Measurements from ENCODE around the gene TMEM88. TPM values are rescaled to one million over a fixed set of nuclear protein-coding genes. Genes with fewer than 3 reads are reported as not detected.

Gene TMEM88
- total RNA-seq, 6 donors from 2014 or later = 1.6 to 16.1 (median 9.3) TPM; not detected in 1

DNA sequence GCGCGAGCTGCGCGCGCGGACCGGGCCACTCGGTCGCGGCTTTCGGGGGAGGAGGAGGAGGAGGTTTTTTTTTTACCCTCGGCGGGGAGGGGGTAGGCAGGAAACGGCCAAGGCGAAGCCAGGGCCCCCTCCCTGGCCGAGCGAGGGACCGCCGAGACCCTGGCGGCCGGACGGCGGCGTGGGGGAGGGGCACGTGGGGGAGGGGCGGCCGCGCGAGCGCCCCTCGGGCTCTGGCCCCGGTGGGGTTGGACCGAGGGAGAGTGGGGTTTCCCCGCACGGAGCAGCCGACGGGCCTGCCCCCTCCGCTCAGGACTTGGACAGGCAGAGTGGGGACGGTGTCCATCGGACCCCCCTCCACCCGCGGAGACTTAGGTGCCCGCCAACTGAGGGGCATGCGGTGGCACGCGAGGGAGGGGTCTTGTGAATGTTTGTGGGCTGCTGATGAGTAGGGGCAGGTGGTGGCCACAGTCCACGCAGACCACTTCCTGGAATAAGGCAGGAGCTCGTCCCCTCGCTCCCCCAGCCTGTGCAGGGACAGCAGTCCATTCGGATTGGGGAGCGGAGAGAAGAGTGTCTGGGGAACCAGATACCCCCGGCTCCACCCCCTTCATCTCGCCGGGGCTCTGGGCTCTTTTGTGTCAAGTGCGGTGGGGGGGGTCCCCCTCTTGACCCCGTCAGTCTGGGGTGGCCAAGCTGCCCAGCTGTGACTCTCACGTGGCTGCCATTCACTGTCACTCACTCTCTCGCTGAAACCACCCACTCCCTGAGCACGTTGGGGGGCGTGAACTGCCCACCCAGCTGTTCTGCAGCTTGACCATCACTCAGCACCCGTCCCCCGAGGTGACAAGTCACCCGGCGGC is 30.7 kb downstream of the TMEM88 start:
- Histone ChIP-seq H3K36me3 (peaks cover 0 to 18% (median under 1%) of the 10 kb centered on the region in 4 donors), H3K4me3 (peak overlapping the region; percentile 62 to 96 (median 78)), H3K27me3 (no peaks in the 10 kb centered on the region), H3K4me1 (peaks cover 56 to 68% (median 62%) of the 10 kb centered on the region in 4 donors), H3K27ac (peak overlapping the region; percentile 89 to 96 (median 92)), H3K9me3 (no peaks in the 10 kb centered on the region)
- TF ChIP-seq, protein P1, sequence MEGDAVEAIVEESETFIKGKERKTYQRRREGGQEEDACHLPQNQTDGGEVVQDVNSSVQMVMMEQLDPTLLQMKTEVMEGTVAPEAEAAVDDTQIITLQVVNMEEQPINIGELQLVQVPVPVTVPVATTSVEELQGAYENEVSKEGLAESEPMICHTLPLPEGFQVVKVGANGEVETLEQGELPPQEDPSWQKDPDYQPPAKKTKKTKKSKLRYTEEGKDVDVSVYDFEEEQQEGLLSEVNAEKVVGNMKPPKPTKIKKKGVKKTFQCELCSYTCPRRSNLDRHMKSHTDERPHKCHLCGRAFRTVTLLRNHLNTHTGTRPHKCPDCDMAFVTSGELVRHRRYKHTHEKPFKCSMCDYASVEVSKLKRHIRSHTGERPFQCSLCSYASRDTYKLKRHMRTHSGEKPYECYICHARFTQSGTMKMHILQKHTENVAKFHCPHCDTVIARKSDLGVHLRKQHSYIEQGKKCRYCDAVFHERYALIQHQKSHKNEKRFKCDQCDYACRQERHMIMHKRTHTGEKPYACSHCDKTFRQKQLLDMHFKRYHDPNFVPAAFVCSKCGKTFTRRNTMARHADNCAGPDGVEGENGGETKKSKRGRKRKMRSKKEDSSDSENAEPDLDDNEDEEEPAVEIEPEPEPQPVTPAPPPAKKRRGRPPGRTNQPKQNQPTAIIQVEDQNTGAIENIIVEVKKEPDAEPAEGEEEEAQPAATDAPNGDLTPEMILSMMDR (IDR thresholded peaks at IDR 0.05) = no peak
- peak in 2 of 4 donors; percentile 32 to 65 for TF ChIP-seq POLR2A (IDR thresholded peaks at IDR 0.05)
- TF ChIP-seq POLR2AphosphoS5 (IDR thresholded peaks at IDR 0.05) = peak; percentile 33 to 54
- TF ChIP-seq EP300 (IDR thresholded peaks at IDR 0.05) = no peak
- ATAC-seq (ENCODE audit: low FRiP score in 2 of 2) = peak in 1 of 2 donors; percentile 5
- 1% methylated on average over 19 to 48 of the region's 64 CpGs for WGBS, 2 donors
- peak; percentile 73 to 92 for DNase-seq

DNA sequence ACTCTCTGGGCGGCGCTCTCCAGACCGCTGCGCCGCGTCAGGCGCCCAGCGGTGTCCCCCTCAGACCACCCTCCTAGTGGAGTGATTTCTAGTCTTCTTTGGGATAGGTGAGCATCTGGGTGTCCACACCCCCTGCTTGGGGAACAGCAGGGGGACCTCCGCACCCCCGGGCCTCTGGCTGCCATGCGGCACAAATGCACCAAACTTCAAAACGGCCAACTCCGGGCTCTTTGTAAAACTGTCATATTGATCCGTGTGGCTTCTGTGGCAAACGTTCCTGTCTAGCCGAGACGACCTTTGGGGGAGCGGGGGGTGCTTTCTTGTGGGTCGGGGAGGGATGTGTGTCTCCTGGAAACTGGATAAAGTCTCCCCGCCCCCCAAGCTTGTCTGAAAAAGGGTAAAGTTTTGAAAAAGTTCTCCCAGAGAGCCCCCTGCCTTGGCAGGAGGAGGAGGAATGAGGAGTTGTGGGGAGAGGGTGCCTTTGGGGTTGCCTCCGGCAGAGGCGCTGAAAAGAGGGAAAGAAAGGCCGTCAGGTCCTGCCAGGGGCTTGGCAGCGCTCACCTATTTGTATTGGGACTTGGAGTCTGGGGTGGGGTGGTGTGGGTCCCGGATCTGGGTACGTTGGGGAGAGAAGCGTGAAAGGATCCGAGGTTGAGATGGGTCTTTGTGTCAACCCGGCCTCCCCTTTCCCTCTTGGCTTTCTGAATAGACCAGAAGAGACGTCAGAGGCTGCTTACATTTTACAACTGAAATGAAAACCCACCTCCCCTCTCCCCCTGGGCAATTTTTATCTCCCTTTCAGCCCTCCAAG is 31.6 kb downstream of the TMEM88 start:
- Histone ChIP-seq H3K9me3 (no peaks in the 10 kb centered on the region), H3K27ac (peak overlapping the region; percentile 89 to 96 (median 92)), H3K27me3 (no peaks in the 10 kb centered on the region), H3K4me3 (peak overlapping the region; percentile 62 to 96 (median 78)), H3K36me3 (peaks cover 0 to 20% (median 6%) of the 10 kb centered on the region in 4 donors), H3K4me1 (peaks cover 50 to 66% (median 57%) of the 10 kb centered on the region in 4 donors)
- ATAC-seq (ENCODE audit: low FRiP score in 2 of 2) (no peak), DNase-seq (peak; percentile 42 to 86)
- TF ChIP-seq, protein P1 (IDR thresholded peaks at IDR 0.05) = no peak
- TF ChIP-seq POLR2A (IDR thresholded peaks at IDR 0.05) (no peak), POLR2AphosphoS5 (IDR thresholded peaks at IDR 0.05) (no peak), EP300 (IDR thresholded peaks at IDR 0.05) (no peak)
- 2 to 4% methylated on average over 12 to 30 of the region's 30 CpGs for WGBS, 2 donors

DNA sequence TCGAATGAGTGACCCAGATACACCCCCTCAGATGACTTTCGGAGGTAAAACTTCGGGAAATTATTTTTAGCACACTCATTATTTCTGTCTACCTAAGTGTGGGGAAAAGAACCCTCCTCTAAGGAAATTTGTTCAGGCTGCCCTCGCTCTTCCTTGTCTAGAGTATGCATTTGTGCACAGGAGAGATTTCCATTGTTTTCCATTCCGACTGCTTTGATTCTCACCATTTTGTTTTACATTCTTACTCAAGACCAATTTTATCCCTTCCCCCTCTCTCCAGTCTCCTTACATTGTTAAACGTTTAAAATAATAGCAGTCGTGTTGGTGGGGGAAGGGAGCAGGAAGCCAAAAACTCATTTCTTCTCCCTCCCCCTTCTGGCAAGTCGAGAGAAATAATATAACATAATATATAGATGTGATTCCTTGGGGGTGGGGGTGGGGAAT is 32.2 kb downstream of the TMEM88 start:
- Histone ChIP-seq H3K27me3 (no peaks in the 10 kb centered on the region), H3K4me3 (peak overlapping the region; percentile 15 to 96 (median 73)), H3K4me1 (peaks cover 46 to 61% (median 54%) of the 10 kb centered on the region in 4 donors), H3K27ac (peak overlapping the region; percentile 89 to 96 (median 92)), H3K9me3 (no peaks in the 10 kb centered on the region), H3K36me3 (peaks cover 0 to 25% (median 8%) of the 10 kb centered on the region in 4 donors)
- no peak for DNase-seq
- no peak for TF ChIP-seq POLR2AphosphoS5 (IDR thresholded peaks at IDR 0.05)
- TF ChIP-seq, protein P1 (IDR thresholded peaks at IDR 0.05) = peak in 1 of 6 experiments; percentile 6
- 0 to 1% methylated on average over 8 of the region's 8 CpGs for WGBS, 2 donors
- no peak for ATAC-seq (ENCODE audit: low FRiP score in 2 of 2)

DNA sequence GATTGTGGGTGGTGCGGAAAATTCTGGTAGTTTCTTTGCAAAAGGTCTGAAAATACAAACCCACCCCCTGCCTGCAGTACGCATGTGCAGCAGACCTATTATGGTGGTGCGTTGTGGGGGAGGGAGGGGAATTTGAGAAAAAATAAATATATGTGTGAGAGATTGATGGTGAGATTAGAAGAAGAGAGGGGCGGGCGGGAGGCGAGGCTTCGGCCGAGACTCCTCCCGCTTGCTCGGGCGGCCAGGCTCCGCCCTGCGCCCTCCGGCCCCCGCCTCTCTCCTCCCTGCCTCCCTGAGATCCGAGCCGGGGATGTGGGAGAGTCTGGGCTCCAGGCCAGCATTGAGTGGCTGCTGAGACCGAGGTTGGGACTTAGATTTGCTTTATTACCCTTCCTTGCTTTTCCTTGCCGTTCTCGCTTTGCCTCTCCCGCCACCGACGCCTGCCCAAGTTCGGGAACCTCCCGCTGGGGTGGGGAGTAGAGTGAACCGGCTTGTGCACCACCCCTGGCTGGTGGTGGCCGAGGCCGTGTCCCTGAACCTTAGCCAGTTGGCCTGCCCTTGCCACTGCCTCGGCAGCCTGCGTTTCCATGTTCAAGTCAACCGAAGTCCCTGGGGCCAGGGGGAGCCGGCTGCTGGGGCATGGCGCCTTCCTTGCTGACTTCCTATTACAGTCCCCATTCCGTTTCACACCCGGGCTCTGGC is 32.8 kb downstream of the TMEM88 start:
- DNase-seq = peak; percentile 95 to 96
- no peaks in the 10 kb centered on the region for H3K27me3 ChIP-seq
- peaks cover 41 to 57% (median 51%) of the 10 kb centered on the region in 4 donors for H3K4me1 ChIP-seq
- ATAC-seq (ENCODE audit: low FRiP score in 2 of 2) = peak; percentile 92 to 94
- peak overlapping the region; percentile 34 to 96 (median 73) for H3K4me3 ChIP-seq
- 0 to 1% methylated on average over 25 to 35 of the region's 35 CpGs for WGBS, 2 donors
- TF ChIP-seq POLR2AphosphoS5 (IDR thresholded peaks at IDR 0.05) (peak; percentile 39 to 50), POLR2A (IDR thresholded peaks at IDR 0.05) (peak in 2 of 4 donors; percentile 57 to 61), EP300 (IDR thresholded peaks at IDR 0.05) (no peak)
- H3K9me3 ChIP-seq = no peaks in the 10 kb centered on the region
- H3K36me3 ChIP-seq = peaks cover 0 to 22% (median 10%) of the 10 kb centered on the region in 4 donors
- H3K27ac ChIP-seq = peak overlapping the region; percentile 89 to 96 (median 92)

Measured in upper lobe of left lung (tissue), 6 donors.